CD4-positive, alpha-beta T cell (primary cell): Measurements from ENCODE around the gene AUTS2. TPM values are rescaled to one million over a fixed set of nuclear protein-coding genes. Genes with fewer than 3 reads are reported as not detected.

Experiments
- ATAC-seq: fragments of 200-7000 bp; cut with Tn5 transposase; one replicate; pipeline ENCODE4 v1.10.0; 2022; ENCODE audit warnings: mild to moderate bottlenecking; ENCODE audit not compliant: poor library complexity
- CTCF ChIA-PET: fragments of 350-600 bp; sonication (Branson Sonifier 250); formaldehyde crosslinking; loops from one replicate; lab custom pipeline; 2021; ENCODE audit warnings: antibody characterized with exemption, inconsistent platforms; lab: Charles Lee
- POLR2A ChIA-PET: fragments of 350-600 bp; sonication (Branson Sonifier 250); formaldehyde crosslinking; loops from one replicate; lab custom pipeline; 2021; ENCODE audit warnings: antibody characterized with exemption, inconsistent platforms; lab: Charles Lee
- DNase-seq, 14 experiments: peaks; one replicate each; pipeline ENCODE4 v3.0.0-alpha.2; 2013 to 2020; ENCODE audit warnings: mixed read lengths in 2 of 14
- H3K27ac ChIP-seq, 2 donors: one replicate each; pipeline versions ENCODE4 v1.5.1 to v1.7.0; 2013; ENCODE audit warnings: low read length in 2 of 2, low read depth in 1 of 2, mild to moderate bottlenecking in 1 of 2
- H3K27me3 ChIP-seq, 2 experiments: 1 replicate in 1 of 2; 2 replicates in 1 of 2; pipeline versions ENCODE4 v1.6.1 to v1.7.0; 2013; ENCODE audit warnings: low read length in 2 of 2, control low read depth in 1 of 2, mild to moderate bottlenecking in 1 of 2, moderate library complexity in 1 of 2; ENCODE audit not compliant: insufficient read depth in 2 of 2, control insufficient read depth in 1 of 2
- H3K36me3 ChIP-seq: one replicate; pipeline ENCODE4 v1.6.1; 2013; ENCODE audit warnings: low read length, control low read depth; ENCODE audit not compliant: insufficient read depth
- H3K4me1 ChIP-seq: one replicate; pipeline ENCODE4 v1.6.1; 2013; ENCODE audit warnings: low read length, control low read depth; ENCODE audit not compliant: insufficient read depth
- H3K4me3 ChIP-seq: one replicate; pipeline ENCODE4 v1.5.1; 2013; ENCODE audit warnings: mild to moderate bottlenecking, low read length, moderate library complexity
- H3K9me3 ChIP-seq, 2 experiments: 1 replicate in 1 of 2; 2 replicates in 1 of 2; pipeline versions ENCODE4 v1.6.1 to v1.7.0; 2013; ENCODE audit warnings: low read length in 2 of 2, mild to moderate bottlenecking in 2 of 2, control low read depth in 1 of 2, moderate library complexity in 1 of 2; ENCODE audit not compliant: control insufficient read depth in 1 of 2, insufficient read depth in 1 of 2
- H3K27ac Mint-ChIP-seq: one replicate; pipeline ENCODE4 v1.8.0; 2020; ENCODE audit warnings: mixed read lengths
- H3K27me3 Mint-ChIP-seq: one replicate; pipeline ENCODE4 v1.8.0; 2021; ENCODE audit warnings: mixed read lengths
- H3K36me3 Mint-ChIP-seq: one replicate; pipeline ENCODE4 v1.8.0; 2021; ENCODE audit warnings: low read depth, mixed read lengths
- H3K4me1 Mint-ChIP-seq: one replicate; pipeline ENCODE4 v1.8.0; 2021; ENCODE audit warnings: low read depth, mixed read lengths
- H3K4me3 Mint-ChIP-seq: one replicate; pipeline ENCODE4 v1.8.0; 2020; ENCODE audit warnings: mild to moderate bottlenecking, mixed read lengths
- H3K9me3 Mint-ChIP-seq: one replicate; pipeline ENCODE4 v1.8.0; 2020; ENCODE audit warnings: mixed read lengths
- CTCF ChIP-seq: fragments of 200-600 bp; IDR thresholded peaks from one replicate; pipeline ENCODE4 v1.8.0; 2022; ENCODE audit warnings: antibody characterized with exemption, mild to moderate bottlenecking
- intact Hi-C, 2 experiments: fragments of 100-400 bp; cut with DNase I in 1 of 2; cut with micrococcal nuclease in 1 of 2; formaldehyde crosslinking; loops; one replicate each; pipeline versions ENCODE4 v1.15.1 to v1.9.0; 2023 to 2025; cut with DNase I, micrococcal nuclease
- total RNA-seq, 174 experiments: library from RNA in 2 of 174; stranded (reverse) in 2 of 174; gene quantifications; one replicate each; pipeline ENCODE4 v1.2.3 and lab custom pipeline; 2021 to 2026

AUTS2 gene
- total RNA-seq, 2 experiments from 2014 or later = 43.6 to 47.6 TPM

DNA sequence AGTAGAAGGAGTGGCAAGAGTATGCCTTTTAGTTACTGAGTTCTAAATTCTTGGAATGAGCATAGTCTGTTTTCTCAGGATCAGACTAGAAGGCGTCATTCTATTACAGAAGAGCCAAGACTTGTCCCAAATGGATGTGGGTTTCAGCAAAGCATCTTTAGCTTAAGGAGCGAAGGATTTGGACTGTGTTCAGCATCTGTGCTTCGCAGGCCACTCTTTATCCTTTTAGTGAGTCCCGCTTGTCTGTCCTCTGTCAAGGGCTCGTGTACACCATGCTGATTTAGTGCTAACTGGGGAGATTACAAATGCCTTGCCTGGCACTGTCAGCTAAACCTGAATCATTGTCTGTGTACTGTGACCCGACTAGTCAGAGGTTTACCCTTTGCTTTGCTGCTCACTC, 465.7 kb downstream of the AUTS2 start:
- Histone ChIP-seq H3K27me3 (no peaks in the 10 kb centered on the region), H3K36me3 (no peaks in the 10 kb centered on the region), H3K4me3 (no peak overlapping the region), H3K4me1 (no peaks in the 10 kb centered on the region), H3K9me3 (no peaks in the 10 kb centered on the region), H3K27ac (no peak overlapping the region)
- Mint-ChIP-seq H3K4me1 (no peaks in the 10 kb centered on the region), H3K9me3 (no peaks in the 10 kb centered on the region), H3K27me3 (no peaks in the 10 kb centered on the region), H3K27ac (no peak overlapping the region), H3K36me3 (no peaks in the 10 kb centered on the region), H3K4me3 (no peak overlapping the region)
- intact Hi-C loops = no loop called here
- CTCF ChIA-PET = no interaction called here
- POLR2A ChIA-PET = no interaction called here
- ATAC-seq (no peak), DNase-seq (no peak)
- no peak for TF ChIP-seq CTCF

- Mint-ChIP-seq H3K4me1 (no peaks in the 10 kb centered on the region), H3K27ac (no peak overlapping the region), H3K4me3 (no peak overlapping the region), H3K27me3 (no peaks in the 10 kb centered on the region), H3K36me3 (no peaks in the 10 kb centered on the region), H3K9me3 (no peaks in the 10 kb centered on the region)
- Histone ChIP-seq H3K27ac (no peak overlapping the region), H3K36me3 (no peaks in the 10 kb centered on the region), H3K4me3 (no peak overlapping the region), H3K9me3 (no peaks in the 10 kb centered on the region), H3K27me3 (no peaks in the 10 kb centered on the region), H3K4me1 (no peaks in the 10 kb centered on the region)
- CTCF ChIA-PET = no interaction called here
- intact Hi-C loops = no loop called here
- no peak for TF ChIP-seq CTCF
- ATAC-seq = no peak
- POLR2A ChIA-PET = no interaction called here
- DNase-seq = no peak
These were observed 468.6 kb downstream of the AUTS2 start for GRCh38 chr7:70066844-70067243.

GRCh38 chr7:70068531-70068930, 470.3 kb downstream of the AUTS2 start:
- CTCF ChIA-PET = no interaction called here
- Histone ChIP-seq H3K36me3 (no peaks in the 10 kb centered on the region), H3K9me3 (no peaks in the 10 kb centered on the region), H3K27ac (no peak overlapping the region), H3K27me3 (no peaks in the 10 kb centered on the region), H3K4me1 (no peaks in the 10 kb centered on the region), H3K4me3 (no peak overlapping the region)
- DNase-seq (no peak), ATAC-seq (no peak)
- no peak overlapping the region for H3K4me3 Mint-ChIP-seq
- no peaks in the 10 kb centered on the region for H3K9me3 Mint-ChIP-seq
- H3K4me1 Mint-ChIP-seq = no peaks in the 10 kb centered on the region
- H3K36me3 Mint-ChIP-seq = no peaks in the 10 kb centered on the region
- POLR2A ChIA-PET = no interaction called here
- H3K27me3 Mint-ChIP-seq = no peaks in the 10 kb centered on the region
- intact Hi-C loops = no loop called here
- TF ChIP-seq CTCF = no peak
- no peak overlapping the region for H3K27ac Mint-ChIP-seq
